B cell (primary cell): ENCODE results near the gene EPM2A. TPM values are rescaled to one million over a fixed set of nuclear protein-coding genes. Genes with fewer than 3 reads are reported as not detected.

Experiments
- ATAC-seq: fragments of 200-7000 bp; cut with Tn5 transposase; one replicate; pipeline ENCODE4 v1.10.0; 2021; ENCODE audit warnings: low read depth, mild to moderate bottlenecking, moderate number of reproducible peaks, moderate library complexity
- CTCF ChIA-PET: fragments of 350-600 bp; sonication (Branson Sonifier 250); formaldehyde crosslinking; loops from one replicate; lab custom pipeline; 2021; ENCODE audit warnings: antibody characterized with exemption, inconsistent platforms; lab: Charles Lee
- POLR2A ChIA-PET: fragments of 350-600 bp; sonication (Branson Sonifier 250); formaldehyde crosslinking; loops from one replicate; lab custom pipeline; 2021; ENCODE audit warnings: antibody characterized with exemption; lab: Charles Lee
- DNase-seq: peaks from one replicate; pipeline ENCODE4 v3.0.0; 2013
- H2AFZ ChIP-seq: 2 replicates; pipeline ENCODE4 v1.6.1; 2012; ENCODE audit warnings: mild to moderate bottlenecking, low read depth, low read length; ENCODE audit not compliant: insufficient read depth, poor library complexity, severe bottlenecking
- H3K27ac ChIP-seq, 2 donors: 1 replicate in 1 of 2; 2 replicates in 1 of 2; pipeline ENCODE4 v1.5.1; 2012 to 2013; ENCODE audit warnings: low read length in 2 of 2, mild to moderate bottlenecking in 2 of 2, moderate library complexity in 1 of 2
- H3K27me3 ChIP-seq, 4 experiments: fragments of 200-600 bp in 1 of 4; sonication (generic) in 1 of 4; replicated peaks in 1 of 4; 1 replicate in 2 of 4; 2 replicates in 2 of 4; pipeline versions ENCODE4 v1.6.1 to v1.7.0; 2013 to 2016; ENCODE audit warnings: low read length in 3 of 4, mild to moderate bottlenecking in 2 of 4, mixed read lengths in 1 of 4, moderate library complexity in 1 of 4; ENCODE audit not compliant: insufficient read depth in 4 of 4, control insufficient read depth in 3 of 4; ENCODE audit errors: control extremely low read depth in 1 of 4
- H3K36me3 ChIP-seq, 2 experiments: replicated peaks in 1 of 2; 1 replicate in 1 of 2; 2 replicates in 1 of 2; pipeline versions ENCODE4 v1.6.1 to v1.7.1; 2013; ENCODE audit warnings: low read length in 1 of 2; ENCODE audit not compliant: insufficient read depth in 2 of 2, control insufficient read depth in 1 of 2; ENCODE audit errors: control extremely low read depth in 1 of 2, extremely low read depth in 1 of 2
- H3K4me1 ChIP-seq, 2 donors: fragments of 200-600 bp in 1 of 2; sonication (generic) in 1 of 2; 1 replicate in 1 of 2; 2 replicates in 1 of 2; pipeline versions ENCODE4 v1.5.1 to v1.6.1; 2013 to 2017; ENCODE audit warnings: low read length in 2 of 2; ENCODE audit not compliant: control insufficient read depth in 2 of 2, insufficient read depth in 2 of 2
- H3K4me2 ChIP-seq: replicated peaks from 2 replicates; pipeline ENCODE3; 2012; ENCODE audit warnings: mild to moderate bottlenecking, low read depth, low read length; ENCODE audit not compliant: poor library complexity, severe bottlenecking
- H3K4me3 ChIP-seq, 5 experiments: fragments of 200-600 bp in 1 of 5; sonication (generic) in 1 of 5; 1 replicate in 3 of 5; 2 replicates in 2 of 5; pipeline versions ENCODE4 v1.5.1 to v1.7.0; 2011 to 2016; ENCODE audit warnings: low read length in 4 of 5, mild to moderate bottlenecking in 4 of 5, low read depth in 2 of 5, control low read depth in 1 of 5, moderate library complexity in 1 of 5; ENCODE audit not compliant: insufficient read depth in 1 of 5; ENCODE audit errors: control extremely low read depth in 1 of 5, extremely low read depth in 1 of 5
- H3K79me2 ChIP-seq: fragments of 200-600 bp; sonication (generic); one replicate; pipeline ENCODE4 v1.6.0; 2016; ENCODE audit warnings: low read length; ENCODE audit not compliant: control insufficient read depth, insufficient read depth
- H3K9ac ChIP-seq: fragments of 200-600 bp; sonication (generic); 2 replicates; pipeline ENCODE4 v1.6.1; 2017; ENCODE audit warnings: mild to moderate bottlenecking, low read length, moderate library complexity
- H3K9me3 ChIP-seq, 3 donors: one replicate each; pipeline versions ENCODE4 v1.6.1 to v1.7.1; 2013; ENCODE audit warnings: low read length in 2 of 3; ENCODE audit not compliant: control insufficient read depth in 2 of 3, insufficient read depth in 1 of 3; ENCODE audit errors: control extremely low read depth in 1 of 3
- H4K20me1 ChIP-seq: 2 replicates; pipeline ENCODE4 v1.6.0; 2012; ENCODE audit warnings: mild to moderate bottlenecking, low read length; ENCODE audit not compliant: insufficient read depth, control insufficient read depth, poor library complexity, severe bottlenecking
- H3K27ac Mint-ChIP-seq: one replicate; pipeline ENCODE4 v1.8.0; 2021; ENCODE audit warnings: mixed read lengths
- H3K27me3 Mint-ChIP-seq: one replicate; pipeline ENCODE4 v1.8.0; 2021; ENCODE audit warnings: mixed read lengths
- H3K4me1 Mint-ChIP-seq: one replicate; pipeline ENCODE4 v1.8.0; 2021; ENCODE audit warnings: mixed read lengths
- H3K4me3 Mint-ChIP-seq: one replicate; pipeline ENCODE4 v1.8.0; 2021; ENCODE audit warnings: mixed read lengths
- H3K9me3 Mint-ChIP-seq: one replicate; pipeline ENCODE4 v1.8.0; 2022; ENCODE audit warnings: mixed read lengths; ENCODE audit not compliant: insufficient read depth
- EZH2 ChIP-seq: IDR thresholded peaks from 2 replicates; pipeline ENCODE4 v1.6.1; 2012; ENCODE audit warnings: borderline replicate concordance, low read depth, mild to moderate bottlenecking, moderate library complexity, low read length; ENCODE audit not compliant: insufficient read depth, poor library complexity, severe bottlenecking
- WGBS: methylation state at CpG from one replicate; pipeline ENCODE4 v1.1.5; 2013; ENCODE audit warnings: missing lambda C conversion rate; ENCODE audit not compliant: insufficient coverage; 5-methylcytosine and 5-hydroxymethylcytosine counted together
- intact Hi-C: fragments of 100-400 bp; cut with micrococcal nuclease; formaldehyde crosslinking; loops from one replicate; pipeline ENCODE4 v1.10.0; 2022
- polyA minus RNA-seq: library from RNA; depleted of rRNA, polyadenylated mRNA; stranded (reverse); fragments of >200 nt; gene quantifications from 2 replicates; pipeline ENCODE4 v1.2.3, GENCODE V29; 2012
- polyA plus RNA-seq: library from polyadenylated mRNA; depleted of rRNA; stranded (reverse); fragments of >200 nt; gene quantifications from 2 replicates; pipeline ENCODE4 v1.2.3, GENCODE V29; 2012
- total RNA-seq, 2 donors: library from RNA; stranded (reverse); fragments of 120-200 nt in 1 of 2; gene quantifications; 1 replicate in 1 of 2; 2 replicates in 1 of 2; pipeline versions ENCODE4 v1.2.3 to v1.2.4, GENCODE V29; 2013 to 2022
- TF ChIP-seq, protein P1 (sequence below): fragments of 200-600 bp; IDR thresholded peaks from one replicate; pipeline ENCODE4 v1.8.0; 2022; ENCODE audit warnings: antibody characterized with exemption, mild to moderate bottlenecking

EPM2A gene
- total RNA-seq (17.0 and 17.9 TPM in 2 replicates), polyA plus RNA-seq (6.2 and 9.2 TPM in 2 replicates), polyA minus RNA-seq (21.1 and 21.3 TPM in 2 replicates)
- total RNA-seq (2013), result 19.0 TPM

- peaks cover 24% of the 10 kb centered on the region for H3K4me1 Mint-ChIP-seq
- CTCF ChIA-PET, result interaction anchor here (0.6 to 2.4 kb wide), 5 partner anchors 62 to 229 kb away, joined by 3 to 18 read pairs (median 3); partner anchors contain the start of genes FBXO30 and SHPRH
- H3K27me3 ChIP-seq, result no peaks in the 10 kb centered on the region
- no peaks in the 10 kb centered on the region for H3K9me3 Mint-ChIP-seq
- H3K79me2 ChIP-seq, result no peaks in the 10 kb centered on the region
- ATAC-seq (peak; percentile 79), DNase-seq (peak; percentile 84)
- peak within 1 kb of the TSS; percentile 94 for H2AFZ ChIP-seq
- no peaks in the 10 kb centered on the region for H3K9me3 ChIP-seq
- TF ChIP-seq, protein P1, sequence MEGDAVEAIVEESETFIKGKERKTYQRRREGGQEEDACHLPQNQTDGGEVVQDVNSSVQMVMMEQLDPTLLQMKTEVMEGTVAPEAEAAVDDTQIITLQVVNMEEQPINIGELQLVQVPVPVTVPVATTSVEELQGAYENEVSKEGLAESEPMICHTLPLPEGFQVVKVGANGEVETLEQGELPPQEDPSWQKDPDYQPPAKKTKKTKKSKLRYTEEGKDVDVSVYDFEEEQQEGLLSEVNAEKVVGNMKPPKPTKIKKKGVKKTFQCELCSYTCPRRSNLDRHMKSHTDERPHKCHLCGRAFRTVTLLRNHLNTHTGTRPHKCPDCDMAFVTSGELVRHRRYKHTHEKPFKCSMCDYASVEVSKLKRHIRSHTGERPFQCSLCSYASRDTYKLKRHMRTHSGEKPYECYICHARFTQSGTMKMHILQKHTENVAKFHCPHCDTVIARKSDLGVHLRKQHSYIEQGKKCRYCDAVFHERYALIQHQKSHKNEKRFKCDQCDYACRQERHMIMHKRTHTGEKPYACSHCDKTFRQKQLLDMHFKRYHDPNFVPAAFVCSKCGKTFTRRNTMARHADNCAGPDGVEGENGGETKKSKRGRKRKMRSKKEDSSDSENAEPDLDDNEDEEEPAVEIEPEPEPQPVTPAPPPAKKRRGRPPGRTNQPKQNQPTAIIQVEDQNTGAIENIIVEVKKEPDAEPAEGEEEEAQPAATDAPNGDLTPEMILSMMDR, result peak; percentile 22
- TF ChIP-seq EZH2, result no peak
- H3K4me3 Mint-ChIP-seq, result peak within 1 kb of the TSS; percentile 98
- POLR2A ChIA-PET, result interaction anchor here (2.5 to 2.6 kb wide), 2 partner anchors 79 to 229 kb away, joined by 14 to 21 read pairs; partner anchors contain the start of genes FBXO30 and SHPRH
- H3K36me3 ChIP-seq, result no peaks in the 10 kb centered on the region
- under 1% methylated on average over 59 of the region's 69 CpGs for WGBS
- H3K4me2 ChIP-seq, result peak within 1 kb of the TSS; percentile 89
- H3K27ac ChIP-seq, result peak within 1 kb of the TSS; percentile 96 to 98
- no peaks in the 10 kb centered on the region for H3K27me3 Mint-ChIP-seq
- H3K27ac Mint-ChIP-seq, result peak within 1 kb of the TSS; percentile 99
- intact Hi-C loops, result loop anchor here (1.0 to 5.0 kb wide), 4 partner anchors 79 to 1467 kb away; partner anchors contain the start of genes FBXO30, SHPRH and STXBP5
- H3K4me3 ChIP-seq, result peak within 1 kb of the TSS; percentile 74 to 93 (median 85)
- peaks cover 6 to 22% of the 10 kb centered on the region in 2 donors for H3K4me1 ChIP-seq
- no peaks in the 10 kb centered on the region for H4K20me1 ChIP-seq
- H3K9ac ChIP-seq, result peak within 1 kb of the TSS; percentile 94
These were observed at the start of gene EPM2A for GRCh38 chr6:145735356-145736165. TSS of gene EPM2A (minus strand) at chr6:145735520. CDS start at chr6:145735498, 22 bp downstream.

GRCh38 chr6:145784683-145785082 lies 49.4 kb upstream of the EPM2A start:
- Histone ChIP-seq H3K4me3 (no peak overlapping the region), H3K36me3 (no peaks in the 10 kb centered on the region), H3K79me2 (no peaks in the 10 kb centered on the region), H2AFZ (no peak overlapping the region), H3K9me3 (no peaks in the 10 kb centered on the region), H3K27ac (no peak overlapping the region), H3K4me2 (no peak overlapping the region), H4K20me1 (no peaks in the 10 kb centered on the region), H3K4me1 (no peaks in the 10 kb centered on the region), H3K27me3 (no peaks in the 10 kb centered on the region), H3K9ac (no peak overlapping the region)
- DNase-seq (no peak), ATAC-seq (no peak)
- no peaks in the 10 kb centered on the region for H3K4me1 Mint-ChIP-seq
- no peak overlapping the region for H3K27ac Mint-ChIP-seq
- intact Hi-C loops, result no loop called here
- no peak for TF ChIP-seq EZH2
- TF ChIP-seq, protein P1, result no peak
- WGBS, result 100% methylated on average over 1 of the region's 1 CpG
- POLR2A ChIA-PET, result no interaction called here
- H3K4me3 Mint-ChIP-seq, result no peak overlapping the region
- H3K9me3 Mint-ChIP-seq, result no peaks in the 10 kb centered on the region
- CTCF ChIA-PET, result no interaction called here
- no peaks in the 10 kb centered on the region for H3K27me3 Mint-ChIP-seq
